Measurements from ENCODE around the gene TLR8.
"Not testable (repeated sequence)": the region's sequence is repeated elsewhere in the genome, so short reads cannot be mapped to it uniquely, and the experiment has no call there.

The TLR8 gene

GRCh38 chrX:12946838-12947544 lies 40.6 kb downstream of the TLR8 start:
- DNase-seq (ENCODE audit: low spot score) = peak; percentile 25

- DNase-seq (ENCODE audit: low spot score) = no peak
Observed at GRCh38 chrX:12947545-12948235, 41.3 kb downstream of the TLR8 start.

DNA sequence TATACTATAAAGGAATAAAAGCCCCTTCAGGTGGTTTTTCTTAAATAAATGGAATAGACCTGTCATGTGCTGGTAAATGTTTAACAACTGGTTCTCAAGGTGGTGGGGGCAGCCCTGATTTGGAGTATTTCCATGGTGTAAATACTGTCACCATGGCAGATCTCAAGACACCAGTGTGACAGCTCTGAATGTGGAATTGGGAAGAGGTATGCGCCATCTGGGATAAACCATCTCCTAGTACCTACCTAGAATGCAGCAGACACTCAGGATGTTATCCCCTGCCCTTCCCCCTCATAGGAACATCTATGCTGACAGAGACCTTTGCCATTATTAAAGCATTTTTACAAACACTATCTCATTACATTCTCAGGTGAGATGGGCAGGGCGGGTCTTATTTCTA lies 42.1 kb downstream of the TLR8 start:
- DNase-seq (ENCODE audit: low spot score) = no peak

- DNase-seq (ENCODE audit: low spot score) = no peak
Observed at GRCh38 chrX:12949205-12949926, 42.9 kb downstream of the TLR8 start.

- no peak for DNase-seq (ENCODE audit: low spot score)
Observed at GRCh38 chrX:12949927-12950656, 43.7 kb downstream of the TLR8 start.

DNA sequence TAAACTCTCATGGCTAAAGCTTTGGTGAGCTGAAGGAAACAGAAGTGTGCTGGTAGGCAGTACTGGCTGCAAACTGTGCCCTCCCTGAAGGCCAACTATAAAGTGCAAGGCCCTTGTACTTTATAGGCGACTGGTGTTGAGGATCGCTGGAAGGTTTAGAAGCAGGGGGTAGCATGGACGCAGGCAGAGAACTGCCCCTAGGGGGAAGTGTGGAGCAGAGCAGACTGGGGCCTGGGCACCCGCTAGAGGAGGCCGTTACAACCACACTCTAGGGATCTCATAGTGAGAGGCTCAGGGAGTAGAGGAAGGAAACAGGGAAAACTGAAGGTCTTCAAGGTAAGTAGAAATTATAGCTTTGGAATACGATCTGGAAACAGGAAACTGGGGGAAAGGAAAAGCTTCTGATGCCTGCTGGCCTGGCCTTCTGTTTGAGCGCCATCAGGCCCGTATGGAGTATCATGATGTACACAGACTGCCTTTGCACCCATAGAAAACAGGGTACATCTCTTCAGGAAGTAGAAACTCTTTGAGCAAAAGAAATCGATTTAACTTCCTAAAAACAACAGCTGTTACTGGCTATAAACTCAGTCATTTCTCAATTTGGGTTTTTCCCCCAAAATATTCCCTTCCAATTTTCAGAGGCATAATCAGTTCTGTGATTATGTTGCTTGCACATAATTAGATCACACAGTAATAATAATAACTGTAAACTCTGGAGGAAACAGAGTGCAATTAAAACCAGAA lies 44.6 kb downstream of the TLR8 start:
- no peak for DNase-seq (ENCODE audit: low spot score)

DNA sequence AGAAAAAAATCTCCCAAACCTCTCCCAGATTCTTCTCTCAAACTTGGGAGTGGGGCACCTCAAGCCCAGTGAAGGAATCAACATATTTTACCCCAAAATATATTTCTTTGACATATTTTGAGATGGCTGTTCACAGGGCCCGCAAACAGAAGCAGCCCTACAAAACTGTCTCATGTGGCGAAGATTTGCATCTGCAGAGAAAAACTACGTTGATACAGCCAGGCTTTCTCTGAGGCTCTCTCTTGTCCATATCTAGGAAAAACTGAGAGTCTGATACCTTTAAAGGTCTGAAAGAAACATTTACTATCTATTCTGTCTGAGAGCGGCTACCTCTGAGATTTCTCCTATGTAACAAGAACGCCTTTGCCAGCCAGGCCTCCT lies 45.2 kb downstream of the TLR8 start:
- DNase-seq (ENCODE audit: low spot score) = no peak

DNA sequence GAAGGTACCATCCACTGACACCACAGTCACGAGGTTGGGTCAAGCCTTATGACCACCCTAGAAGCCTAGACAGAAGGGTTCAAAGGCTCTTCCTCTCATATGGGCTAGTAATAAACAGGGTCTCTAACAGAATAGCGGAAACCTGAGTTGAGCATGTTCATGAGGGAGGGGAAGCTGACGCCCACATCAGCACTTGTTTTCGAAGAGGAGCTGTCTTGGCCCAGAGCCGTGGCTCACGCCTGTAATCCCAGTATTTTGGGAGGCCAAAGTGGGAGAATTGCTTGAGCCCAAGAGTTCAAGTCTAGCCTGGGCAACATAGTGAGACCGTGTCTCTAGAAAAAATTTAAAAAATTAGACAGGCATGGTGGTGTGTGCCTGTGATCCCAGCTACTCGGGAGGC lies 47.0 kb downstream of the TLR8 start:
- no peak for DNase-seq (ENCODE audit: low spot score)

GRCh38 chrX:12954376-12954775 lies 48.0 kb downstream of the TLR8 start:
- no peak for DNase-seq (ENCODE audit: low spot score)

- no peak for DNase-seq (ENCODE audit: low spot score)
Observed at GRCh38 chrX:12954981-12955380, 48.6 kb downstream of the TLR8 start.

DNA sequence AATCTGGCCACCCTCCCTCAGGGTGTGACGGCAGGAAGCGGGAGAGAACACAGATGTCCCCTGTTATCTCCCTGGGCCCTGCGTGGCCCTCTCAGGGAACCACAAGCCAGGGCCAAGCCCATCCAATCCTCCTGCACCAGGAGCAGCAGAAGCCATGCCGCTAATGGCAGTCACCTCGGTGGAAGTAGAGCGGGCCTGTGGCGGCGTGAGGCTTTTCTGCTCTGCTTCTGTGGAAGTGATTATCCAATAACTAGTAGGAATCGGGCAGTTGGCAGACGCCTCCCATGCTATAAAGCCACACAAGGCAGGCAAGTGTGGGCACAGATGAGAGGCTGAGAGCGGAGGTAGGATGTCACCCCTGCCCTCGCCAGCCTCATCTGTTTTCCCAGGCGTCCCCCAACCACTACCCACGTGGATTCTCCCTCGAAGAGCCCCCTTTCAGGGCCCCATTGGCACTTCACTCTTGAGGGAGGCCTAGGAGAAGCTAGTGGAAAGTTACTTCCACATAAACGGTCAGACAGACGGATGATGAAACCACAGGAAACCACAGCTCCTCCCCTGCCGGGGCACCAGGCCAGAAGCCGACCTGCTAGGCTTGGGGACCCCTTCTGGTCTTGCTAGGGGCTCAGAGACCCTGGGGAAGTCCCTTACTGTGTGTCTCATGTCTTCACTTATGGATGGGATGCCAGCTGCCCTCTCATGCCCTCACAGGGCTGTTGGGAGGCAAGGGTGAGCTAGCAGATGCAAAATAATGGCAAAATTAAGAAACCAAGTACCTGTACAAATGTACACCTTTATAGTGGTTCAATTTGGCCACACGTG lies 49.7 kb downstream of the TLR8 start:
- DNase-seq (ENCODE audit: low spot score) = peak; percentile 26

GRCh38 chrX:12956704-12957534 lies 50.5 kb downstream of the TLR8 start:
- DNase-seq (ENCODE audit: low spot score) = no peak

DNA sequence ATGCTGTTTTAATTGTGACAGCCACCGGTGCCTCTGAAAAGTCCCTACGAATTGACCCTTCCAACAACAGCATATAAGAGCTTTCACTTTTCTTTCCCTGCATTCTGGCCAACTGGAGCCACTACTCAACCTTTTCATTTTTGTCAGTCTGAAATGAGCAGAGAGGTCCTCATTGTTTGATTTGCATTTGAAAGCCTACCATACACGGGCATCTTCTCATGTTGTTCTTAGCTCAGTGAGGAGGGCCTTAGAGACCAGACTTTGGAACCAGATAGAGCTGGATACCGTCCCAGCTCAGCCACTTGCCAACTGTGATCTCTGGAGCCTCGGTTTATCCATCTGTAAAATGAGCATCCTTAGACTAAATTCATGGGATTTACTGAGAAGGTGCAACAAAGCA lies 51.6 kb downstream of the TLR8 start:
- DNase-seq (ENCODE audit: low spot score) = no peak

DNA sequence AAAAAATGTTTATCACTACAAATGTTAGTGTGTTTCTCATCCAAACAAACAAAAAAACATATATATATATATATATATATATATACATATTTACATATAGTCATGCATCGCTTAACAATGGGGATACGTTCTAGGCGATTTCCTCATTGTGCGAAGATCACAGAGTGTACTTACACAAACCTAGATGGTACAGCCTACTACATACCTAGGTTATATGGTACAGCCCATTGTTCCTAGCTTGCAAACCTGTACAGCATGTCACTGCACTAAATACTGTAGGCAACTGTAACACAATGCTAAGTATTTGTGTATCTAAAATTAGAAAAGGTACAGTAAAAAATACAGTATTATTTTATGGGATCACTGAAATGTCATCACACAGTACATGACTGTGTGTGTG lies 52.0 kb downstream of the TLR8 start:
- no peak for DNase-seq (ENCODE audit: low spot score)

GRCh38 chrX:12961196-12961718 lies 54.8 kb downstream of the TLR8 start:
- DNase-seq (ENCODE audit: low spot score) = no peak

- no peak for DNase-seq (ENCODE audit: low spot score)
Observed at GRCh38 chrX:12962041-12962504, 55.7 kb downstream of the TLR8 start.

DNA sequence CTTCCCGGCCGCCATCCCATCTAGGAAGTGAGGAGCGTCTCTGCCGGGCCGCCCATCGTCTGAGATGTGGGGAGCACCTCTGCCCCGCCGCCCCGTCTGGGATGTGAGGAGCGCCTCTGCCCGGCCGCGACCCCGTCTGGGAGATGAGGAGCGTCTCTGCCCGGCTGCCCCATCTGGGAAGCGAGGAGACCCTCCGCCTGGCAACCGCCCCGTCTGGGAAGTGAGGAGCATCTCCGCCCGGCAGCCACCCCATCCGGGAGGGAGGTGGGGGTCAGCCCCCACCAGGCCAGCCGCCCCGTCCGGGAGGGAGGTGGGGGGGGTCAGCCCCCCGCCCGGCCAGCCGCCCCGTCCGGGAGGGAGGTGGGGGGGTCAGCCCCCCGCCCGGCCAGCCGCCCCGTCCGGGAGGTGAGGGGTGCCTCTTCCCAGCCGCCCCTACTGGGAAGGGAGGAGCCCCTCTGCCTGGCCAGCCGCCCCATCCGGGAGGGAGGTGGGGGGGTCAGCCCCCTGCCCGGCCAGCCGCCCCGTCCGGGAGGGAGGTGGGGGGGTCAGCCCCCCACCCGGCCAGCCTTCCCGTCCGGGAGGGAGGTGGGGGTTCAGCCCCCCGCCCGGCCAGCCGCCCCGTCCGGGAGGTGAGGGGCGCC lies 56.9 kb downstream of the TLR8 start:
- DNase-seq (ENCODE audit: low spot score) = not testable (repeated sequence)

GRCh38 chrX:12965131-12965940 lies 58.9 kb downstream of the TLR8 start:
- DNase-seq (ENCODE audit: low spot score) = no peak
